Endothelial cell of umbilical vein (primary cell): Measurements from ENCODE around the gene TAS2R41.
A peak's percentile ranks its signal among the peaks of the same experiment; 100 is the strongest.

Source experiments
- GATA2 ChIP-seq: IDR thresholded peaks from 2 replicates; pipeline ENCODE4 v1.7.0; 2011; ENCODE audit warnings: low read depth, mild to moderate bottlenecking, moderate library complexity, mixed read lengths, low read length; ENCODE audit not compliant: insufficient read length, insufficient read depth
- POLR2AphosphoS5 ChIP-seq: IDR thresholded peaks from 2 replicates; pipeline ENCODE4 v1.6.1; 2012; ENCODE audit warnings: low read depth, mild to moderate bottlenecking, control low read depth, low read length, moderate library complexity; ENCODE audit not compliant: insufficient read depth
- TF ChIP-seq, protein P1 (sequence below): IDR thresholded peaks from 2 replicates; pipeline ENCODE4 v1.6.1; 2011; ENCODE audit not compliant: insufficient read depth, insufficient read length
- TF ChIP-seq, protein P2 (sequence below), 2 donors: IDR thresholded peaks; 1 replicate in 1 of 2; 2 replicates in 1 of 2; pipeline ENCODE4 v1.5.1; 2011; ENCODE audit warnings: low read length in 2 of 2, mild to moderate bottlenecking in 2 of 2, moderate library complexity in 2 of 2, control low read depth in 1 of 2, inconsistent platforms in 1 of 2, low read depth in 1 of 2; ENCODE audit not compliant: insufficient read depth in 1 of 2; ENCODE audit errors: extremely low read depth in 1 of 2

DNA sequence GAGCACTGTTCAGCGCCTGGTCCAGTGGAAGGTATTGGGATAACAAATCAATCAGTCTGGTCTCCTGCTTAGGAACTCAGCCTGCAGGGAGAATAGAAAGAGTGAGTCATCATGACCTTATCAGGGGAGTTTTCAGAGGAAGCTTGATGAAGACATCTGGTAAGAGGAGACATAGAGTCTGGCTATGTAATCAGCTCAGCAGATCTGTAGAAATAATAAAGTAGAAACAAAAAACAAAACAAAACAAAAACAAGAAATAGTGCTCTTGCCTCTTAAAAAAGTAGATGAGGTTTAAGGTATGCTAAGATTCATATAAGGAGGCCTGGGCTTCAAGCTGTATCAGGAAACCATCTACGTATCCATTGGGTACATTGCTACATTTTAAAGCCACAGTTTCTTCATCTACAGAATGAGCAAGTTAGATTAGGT lies 14.4 kb downstream of the TAS2R41 start:
- TF ChIP-seq POLR2AphosphoS5 (peak; percentile 71), GATA2 (peak; percentile 97)
- TF ChIP-seq, protein P1, sequence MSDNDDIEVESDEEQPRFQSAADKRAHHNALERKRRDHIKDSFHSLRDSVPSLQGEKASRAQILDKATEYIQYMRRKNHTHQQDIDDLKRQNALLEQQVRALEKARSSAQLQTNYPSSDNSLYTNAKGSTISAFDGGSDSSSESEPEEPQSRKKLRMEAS, result no peak
- TF ChIP-seq, protein P2, sequence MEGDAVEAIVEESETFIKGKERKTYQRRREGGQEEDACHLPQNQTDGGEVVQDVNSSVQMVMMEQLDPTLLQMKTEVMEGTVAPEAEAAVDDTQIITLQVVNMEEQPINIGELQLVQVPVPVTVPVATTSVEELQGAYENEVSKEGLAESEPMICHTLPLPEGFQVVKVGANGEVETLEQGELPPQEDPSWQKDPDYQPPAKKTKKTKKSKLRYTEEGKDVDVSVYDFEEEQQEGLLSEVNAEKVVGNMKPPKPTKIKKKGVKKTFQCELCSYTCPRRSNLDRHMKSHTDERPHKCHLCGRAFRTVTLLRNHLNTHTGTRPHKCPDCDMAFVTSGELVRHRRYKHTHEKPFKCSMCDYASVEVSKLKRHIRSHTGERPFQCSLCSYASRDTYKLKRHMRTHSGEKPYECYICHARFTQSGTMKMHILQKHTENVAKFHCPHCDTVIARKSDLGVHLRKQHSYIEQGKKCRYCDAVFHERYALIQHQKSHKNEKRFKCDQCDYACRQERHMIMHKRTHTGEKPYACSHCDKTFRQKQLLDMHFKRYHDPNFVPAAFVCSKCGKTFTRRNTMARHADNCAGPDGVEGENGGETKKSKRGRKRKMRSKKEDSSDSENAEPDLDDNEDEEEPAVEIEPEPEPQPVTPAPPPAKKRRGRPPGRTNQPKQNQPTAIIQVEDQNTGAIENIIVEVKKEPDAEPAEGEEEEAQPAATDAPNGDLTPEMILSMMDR (IDR thresholded peaks at IDR 0.05; ENCODE audit: extremely low read depth in 1 of 2, insufficient read depth in 1 of 2, low read depth in 1 of 2, low read length in 2 of 2), result no peak
